Hematopoietic multipotent progenitor cell treated with erythropoietin and hydrocortisone succinate and interleukin-3 and kit ligand, for 6 days (in vitro differentiated cells): Measurements from ENCODE around the gene SMG7.

Source experiments
- DNase-seq: peaks from one replicate; pipeline ENCODE4 v3.0.0-alpha.2; 2015

Gene SMG7

GRCh38 chr1:183514235-183514634 is 41.9 kb downstream of the SMG7 start:
- DNase-seq = no peak

- no peak for DNase-seq
Measured at GRCh38 chr1:183515002-183515689, 42.8 kb downstream of the SMG7 start.

GRCh38 chr1:183516725-183517124 is 44.4 kb downstream of the SMG7 start:
- no peak for DNase-seq

- no peak for DNase-seq
Measured at GRCh38 chr1:183517401-183517800, 45.1 kb downstream of the SMG7 start.

- no peak for DNase-seq
Measured at GRCh38 chr1:183520379-183520778, 48.1 kb downstream of the SMG7 start.

DNA sequence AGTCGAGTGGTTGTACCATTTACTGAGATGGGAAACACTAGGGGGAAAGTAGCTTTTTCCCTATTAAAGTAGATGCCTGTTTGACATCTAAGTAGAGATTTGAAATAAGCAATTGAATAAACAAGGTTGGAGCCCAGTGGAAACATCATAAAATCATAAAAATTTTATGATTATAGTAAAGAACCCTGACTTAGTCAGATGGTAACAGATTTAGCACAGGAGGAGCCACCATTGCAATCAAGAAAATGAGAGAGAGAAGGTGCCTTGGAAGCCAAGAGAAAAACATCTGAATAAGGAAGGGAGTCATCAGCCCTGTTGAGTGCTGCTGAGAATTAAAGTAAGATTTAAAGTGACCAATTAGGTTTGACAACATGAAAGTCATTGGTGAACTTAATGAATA is 49.8 kb downstream of the SMG7 start:
- no peak for DNase-seq

DNA sequence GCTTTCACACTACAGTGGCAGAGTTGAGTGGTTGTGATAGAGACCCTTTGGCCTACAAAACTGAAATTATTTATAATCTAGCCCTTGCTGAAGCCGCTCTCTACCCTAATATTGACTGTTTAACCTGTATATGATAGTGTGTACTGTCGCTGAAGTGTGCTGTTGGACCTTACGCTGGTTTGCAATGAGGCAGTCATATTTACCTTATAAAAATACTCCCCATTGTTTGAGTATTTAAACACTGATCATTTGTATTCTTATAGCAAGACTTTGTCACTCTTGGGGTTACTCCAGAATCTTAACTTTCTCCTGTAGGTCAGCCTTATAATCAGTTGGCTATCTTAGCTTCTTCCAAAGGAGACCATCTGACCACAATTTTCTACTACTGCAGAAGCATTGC is 56.3 kb downstream of the SMG7 start:
- no peak for DNase-seq

GRCh38 chr1:183533617-183534174 is 61.4 kb downstream of the SMG7 start:
- no peak for DNase-seq

GRCh38 chr1:183537405-183537804 is 65.1 kb downstream of the SMG7 start:
- no peak for DNase-seq

GRCh38 chr1:183543619-183544204 is 71.4 kb downstream of the SMG7 start:
- DNase-seq = peak; percentile 85

GRCh38 chr1:183544598-183545297 is 72.4 kb downstream of the SMG7 start:
- no peak for DNase-seq

DNA sequence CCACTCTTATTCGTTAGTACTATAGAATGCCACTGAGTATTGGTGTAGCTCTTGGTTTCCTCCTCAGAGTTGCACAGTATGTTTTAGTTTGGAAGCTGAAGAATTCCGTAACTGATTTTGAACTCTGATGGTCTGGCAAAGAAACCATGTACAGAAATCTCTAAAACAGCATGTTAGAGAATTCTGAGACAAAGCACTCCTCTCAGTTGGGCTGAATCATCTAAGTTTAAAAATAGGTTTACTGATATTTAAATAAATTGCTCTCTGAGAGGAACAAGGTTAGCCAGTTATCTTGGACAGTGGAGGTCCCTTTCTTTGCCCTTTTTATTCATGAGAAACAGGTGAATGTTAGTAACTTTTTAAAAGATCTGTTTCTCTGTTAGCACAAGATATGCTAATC is 74.1 kb downstream of the SMG7 start:
- DNase-seq = no peak

DNA sequence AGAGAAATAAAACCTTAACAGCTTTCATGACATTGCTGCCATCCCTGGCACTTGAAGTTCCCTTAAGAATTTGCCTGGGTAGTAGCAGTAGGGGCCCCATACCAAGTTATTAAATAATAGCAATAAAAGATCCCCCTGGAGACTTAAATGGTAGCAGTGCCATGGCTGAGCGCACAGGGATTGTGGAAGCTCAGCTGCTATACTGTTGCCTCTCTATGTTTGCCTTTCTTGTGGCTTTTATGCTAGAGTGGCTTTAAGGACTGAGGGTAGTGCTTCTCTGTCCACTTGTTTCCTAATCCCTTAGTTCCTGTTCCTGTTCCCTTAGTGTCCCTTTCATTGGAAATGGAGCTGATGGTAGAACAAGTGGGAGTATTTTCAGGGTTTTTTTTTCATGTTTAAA is 75.8 kb downstream of the SMG7 start:
- no peak for DNase-seq

GRCh38 chr1:183550915-183551314 is 78.6 kb downstream of the SMG7 start:
- DNase-seq = no peak

DNA sequence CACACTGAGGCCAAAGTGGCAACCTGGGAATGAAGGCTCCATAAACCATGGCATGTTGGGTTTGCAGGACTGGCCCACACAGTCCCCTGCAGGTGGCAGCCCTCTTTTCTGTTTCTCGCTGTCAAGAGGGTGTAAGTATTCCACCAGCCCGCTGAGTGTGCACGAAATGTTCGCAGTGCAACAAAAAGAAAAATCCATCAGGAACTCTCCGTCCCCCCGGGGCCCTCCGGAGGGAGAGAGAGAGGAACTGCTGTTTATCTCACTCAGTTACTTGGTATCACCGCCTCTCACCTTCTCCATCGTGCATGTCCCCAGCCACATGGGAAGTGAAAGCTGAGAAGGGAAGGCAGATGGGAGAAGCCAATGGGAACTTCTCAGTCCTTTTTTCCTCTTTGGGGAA is 79.6 kb downstream of the SMG7 start:
- DNase-seq = no peak

GRCh38 chr1:183552441-183552840 is 80.1 kb downstream of the SMG7 start:
- DNase-seq = no peak

DNA sequence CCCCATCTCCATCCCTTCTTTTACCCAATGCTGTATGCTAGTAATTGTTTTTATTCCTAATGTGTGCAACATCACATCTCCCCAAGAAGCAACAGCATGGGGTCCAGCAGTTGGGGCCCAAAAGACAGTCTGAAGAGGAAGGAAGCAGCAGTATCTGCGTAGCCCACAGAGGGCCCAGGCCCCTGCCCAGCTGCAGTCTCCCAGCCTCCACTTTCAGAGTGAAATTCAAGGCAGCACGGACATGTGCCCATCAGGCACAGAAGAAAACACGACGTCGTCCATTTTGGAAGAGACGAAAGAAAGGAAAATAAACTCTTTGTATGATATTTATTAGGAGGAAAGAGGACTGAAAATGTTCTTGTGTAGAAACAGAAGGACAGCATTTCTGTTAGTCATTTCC is 80.6 kb downstream of the SMG7 start:
- no peak for DNase-seq

DNA sequence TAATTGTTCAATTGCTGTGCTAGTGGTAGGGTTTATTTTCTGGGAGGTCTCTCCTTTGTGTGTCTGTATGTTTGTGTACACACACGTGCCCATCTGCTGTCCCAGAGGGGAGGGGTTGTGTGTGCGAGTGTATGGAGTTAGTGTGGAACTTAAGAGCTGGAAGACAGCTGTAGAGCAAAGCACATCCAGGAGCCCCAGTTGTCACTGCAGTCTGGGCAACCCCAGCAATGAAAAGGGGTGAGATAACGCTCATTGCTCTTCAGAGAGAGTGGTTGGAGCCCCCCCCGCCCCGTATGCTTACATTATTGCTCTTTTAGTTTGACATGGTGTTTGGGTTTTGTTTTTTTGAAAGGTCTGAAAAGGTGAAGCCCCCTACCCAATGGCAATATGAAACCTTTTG is 81.0 kb downstream of the SMG7 start:
- DNase-seq = peak; percentile 27

DNA sequence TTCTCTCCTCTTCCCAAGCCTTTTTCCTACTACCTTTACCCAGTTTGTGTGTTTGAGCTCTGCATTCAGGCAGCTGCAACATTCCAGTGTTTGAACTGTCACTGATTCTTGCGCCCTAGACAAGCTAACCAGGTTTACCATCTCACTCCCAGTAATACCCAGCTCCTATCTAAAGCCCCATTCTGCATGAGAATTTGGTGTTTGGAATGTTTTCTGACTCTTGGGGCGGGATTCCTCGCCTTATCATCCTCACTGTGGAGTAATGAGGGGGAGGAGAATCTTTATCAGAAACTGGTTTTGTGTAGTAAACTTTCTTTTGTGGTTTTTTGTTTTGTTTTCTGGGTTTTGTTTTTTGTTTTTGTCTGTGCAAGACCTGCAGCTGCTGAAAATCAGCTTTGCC is 81.5 kb downstream of the SMG7 start:
- DNase-seq = no peak

- no peak for DNase-seq
Measured at GRCh38 chr1:183554577-183554976, 82.3 kb downstream of the SMG7 start.

DNA sequence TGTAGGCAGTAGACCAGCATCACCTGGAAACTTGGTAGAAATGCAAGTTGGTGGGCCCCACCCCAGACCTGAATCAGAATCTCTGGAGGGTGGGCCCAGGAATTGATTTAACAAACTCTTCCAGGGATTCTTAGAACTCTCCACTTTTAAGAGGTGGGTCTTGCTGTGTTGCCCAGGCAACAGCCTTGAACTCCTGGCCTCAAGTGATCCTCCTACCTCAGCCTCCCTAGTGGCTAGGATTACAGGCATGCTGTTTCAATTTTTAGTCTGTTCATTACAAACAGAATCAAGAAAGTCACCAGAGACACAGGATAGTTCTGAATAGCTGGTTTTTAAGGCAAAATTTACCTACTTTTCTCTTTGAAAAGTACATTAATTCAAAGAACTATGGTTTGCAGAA is 86.8 kb downstream of the SMG7 start:
- no peak for DNase-seq

DNA sequence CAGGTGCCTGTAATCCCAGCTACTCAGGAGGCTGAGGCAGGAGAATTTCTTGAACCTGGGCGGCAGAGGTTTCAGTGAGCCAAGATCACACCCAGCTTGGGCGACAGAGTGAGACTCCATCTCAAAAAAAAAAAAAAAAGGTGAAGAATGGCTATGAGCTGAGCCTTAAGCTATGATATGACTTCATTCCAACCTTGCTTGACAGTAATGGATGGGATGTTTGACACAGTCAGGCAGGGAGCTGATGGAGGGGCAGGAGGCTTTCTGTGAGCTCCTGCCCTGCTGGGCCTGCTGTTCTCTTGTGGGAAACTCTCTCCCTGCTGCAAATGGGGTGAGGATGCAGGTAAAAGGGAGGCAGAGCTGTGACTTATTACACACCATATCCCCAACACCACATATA is 90.4 kb downstream of the SMG7 start:
- DNase-seq = no peak

DNA sequence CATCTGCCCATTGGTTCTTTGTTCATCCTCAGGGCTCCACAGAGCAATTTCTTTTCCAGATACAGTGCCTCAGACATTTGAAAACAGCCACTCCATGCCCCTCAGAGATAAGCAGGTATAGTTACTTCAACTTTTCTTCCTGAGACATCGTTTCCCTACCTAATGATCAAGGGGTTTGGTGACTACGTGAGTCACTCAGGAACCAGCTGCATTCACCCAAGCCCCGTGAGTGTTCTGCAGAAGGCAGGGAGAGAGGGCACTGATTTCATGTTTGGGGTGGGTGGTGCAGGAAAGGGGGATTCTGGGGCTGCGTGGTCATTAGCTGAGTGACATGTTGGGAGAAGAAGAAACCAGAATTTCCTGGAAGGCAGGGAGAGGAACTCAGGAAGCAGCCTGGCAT is 93.0 kb downstream of the SMG7 start:
- DNase-seq = no peak

DNA sequence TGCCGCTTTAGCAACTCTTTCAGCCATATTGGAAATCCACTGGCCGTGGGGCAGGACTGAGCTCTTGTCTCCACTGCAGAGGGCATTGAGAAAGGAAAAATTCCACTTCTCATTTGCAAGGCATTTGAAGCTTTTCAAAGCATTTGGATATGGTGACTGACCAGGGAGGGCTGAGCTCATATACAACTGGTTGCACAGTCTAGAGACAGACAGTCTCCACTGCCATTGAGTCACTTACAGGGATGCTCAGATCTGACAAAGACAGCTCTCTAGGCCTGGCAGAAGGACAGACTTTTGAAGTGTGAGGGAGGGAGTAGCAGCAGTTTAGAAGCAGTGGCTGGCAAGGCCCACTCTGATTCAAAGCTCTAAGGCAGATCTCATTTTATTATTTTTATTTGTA is 93.7 kb downstream of the SMG7 start:
- DNase-seq = no peak
